GM12891 (cell line): ENCODE measurements around the gene WDR7.

Source experiments
- PAX5 ChIP-seq: IDR thresholded peaks from 2 replicates; pipeline ENCODE4 v1.6.1; 2011; ENCODE audit warnings: low read length, moderate library complexity, mild to moderate bottlenecking; ENCODE audit not compliant: insufficient read depth, severe bottlenecking
- POLR2A ChIP-seq: IDR thresholded peaks from 2 replicates; pipeline ENCODE4 v1.6.1; 2011; ENCODE audit warnings: low read depth, low read length, control low read depth
- SPI1 ChIP-seq: IDR thresholded peaks from 2 replicates; pipeline ENCODE4 v1.6.1; 2011; ENCODE audit warnings: low read depth, low read length, control low read depth

GRCh38 chr18:56910967-56911366 is 259.8 kb downstream of the WDR7 start:
- TF ChIP-seq POLR2A (no peak), SPI1 (no peak), PAX5 (no peak)
